HG02970 (cell line): ENCODE data around the gene ERC1.

Experiments
- ATAC-seq: cut with Tn5 transposase; IDR thresholded peaks from one replicate; pipeline ENCODE4 v1.9.1; 2021; ENCODE audit warnings: mild to moderate bottlenecking, moderate library complexity, moderate number of reproducible peaks; ENCODE audit not compliant: unreplicated experiment, low FRiP score

ERC1 gene

GRCh38 chr12:1494856-1495255 is 503.8 kb downstream of the ERC1 start:
- ATAC-seq, result no peak

GRCh38 chr12:1496162-1496900 is 505.3 kb downstream of the ERC1 start:
- no peak for ATAC-seq

- no peak for ATAC-seq
Measured at GRCh38 chr12:1497161-1497560, 506.1 kb downstream of the ERC1 start.

GRCh38 chr12:1498199-1498740 is 507.2 kb downstream of the ERC1 start:
- ATAC-seq, result no peak

GRCh38 chr12:1499351-1499750 is 508.3 kb downstream of the ERC1 start:
- ATAC-seq, result no peak

GRCh38 chr12:1500095-1500801 is 509.2 kb downstream of the ERC1 start:
- ATAC-seq, result no peak

GRCh38 chr12:1501001-1501400 is 510.0 kb downstream of the ERC1 start:
- no peak for ATAC-seq

GRCh38 chr12:1501695-1502378 is 510.8 kb downstream of the ERC1 start:
- ATAC-seq, result no peak

- no peak for ATAC-seq
Measured at GRCh38 chr12:1502379-1502720, 511.3 kb downstream of the ERC1 start.

- ATAC-seq, result no peak
Measured at GRCh38 chr12:1502831-1503230, 511.8 kb downstream of the ERC1 start.

- ATAC-seq, result no peak
Measured at GRCh38 chr12:1503281-1503711, 512.3 kb downstream of the ERC1 start.

GRCh38 chr12:1504304-1504894 is 513.4 kb downstream of the ERC1 start:
- ATAC-seq, result no peak

- no peak for ATAC-seq
Measured at GRCh38 chr12:1504895-1505311, 513.9 kb downstream of the ERC1 start.

GRCh38 chr12:1505576-1505975 is 514.6 kb downstream of the ERC1 start:
- ATAC-seq, result no peak

- ATAC-seq, result no peak
Measured at GRCh38 chr12:1507308-1507707, 516.3 kb downstream of the ERC1 start.

GRCh38 chr12:1509413-1510052 is 518.5 kb downstream of the ERC1 start:
- ATAC-seq, result no peak

- no peak for ATAC-seq
Measured at GRCh38 chr12:1510056-1510812, 519.2 kb downstream of the ERC1 start.

- ATAC-seq, result no peak
Measured at GRCh38 chr12:1515010-1515409, 524.0 kb downstream of the ERC1 start.

GRCh38 chr12:1515428-1515827 is 524.4 kb downstream of the ERC1 start:
- ATAC-seq, result no peak

- no peak for ATAC-seq
Measured at GRCh38 chr12:1517007-1517406, 526.0 kb downstream of the ERC1 start.
